GM23248 (cell line): Measurements from ENCODE around the gene CNR2. TPM values are rescaled to one million over a fixed set of nuclear protein-coding genes. Genes with fewer than 3 reads are reported as not detected.

ENCODE experiments used
- DNase-seq: peaks from one replicate; pipeline ENCODE4 v3.0.0-alpha.2; 2015
- H2AFZ ChIP-seq: fragments of 200-600 bp; sonication (generic); 2 replicates; pipeline ENCODE4 v1.6.1; 2016; ENCODE audit warnings: antibody characterized with exemption
- H3F3A ChIP-seq: fragments of 200-600 bp; sonication (generic); 2 replicates; pipeline ENCODE4 v1.6.1; 2016; ENCODE audit warnings: mild to moderate bottlenecking, antibody characterized with exemption, mixed run types; ENCODE audit not compliant: insufficient read depth
- H3K27ac ChIP-seq: fragments of 200-600 bp; sonication (generic); 2 replicates; pipeline ENCODE4 v1.5.1; 2016; ENCODE audit warnings: mild to moderate bottlenecking
- H3K27me3 ChIP-seq: fragments of 200-600 bp; sonication (generic); replicated peaks from 2 replicates; pipeline ENCODE4 v1.6.1; 2016; ENCODE audit warnings: mild to moderate bottlenecking; ENCODE audit not compliant: insufficient read depth
- H3K36me3 ChIP-seq: fragments of 200-600 bp; sonication (generic); 2 replicates; pipeline ENCODE4 v1.6.1; 2016; ENCODE audit warnings: low read depth, mild to moderate bottlenecking
- H3K4me1 ChIP-seq: fragments of 200-600 bp; sonication (generic); 2 replicates; pipeline ENCODE4 v1.6.1; 2016; ENCODE audit warnings: mild to moderate bottlenecking; ENCODE audit not compliant: insufficient read depth
- H3K4me2 ChIP-seq: fragments of 200-600 bp; sonication (generic); one replicate; pipeline ENCODE4 v1.6.1; 2016; ENCODE audit warnings: mild to moderate bottlenecking; ENCODE audit not compliant: unreplicated experiment
- H3K4me3 ChIP-seq: fragments of 200-600 bp; sonication (generic); 2 replicates; pipeline ENCODE4 v1.5.1; 2016; ENCODE audit warnings: mild to moderate bottlenecking
- H3K79me2 ChIP-seq: fragments of 200-600 bp; sonication (generic); 2 replicates; pipeline ENCODE4 v1.6.1; 2016; ENCODE audit warnings: mild to moderate bottlenecking; ENCODE audit not compliant: insufficient read depth
- H3K9ac ChIP-seq: fragments of 200-600 bp; sonication (generic); 2 replicates; pipeline ENCODE4 v1.6.1; 2016; ENCODE audit warnings: mild to moderate bottlenecking
- H3K9me2 ChIP-seq: fragments of 200-600 bp; sonication (generic); 2 replicates; pipeline ENCODE4 v1.6.1; 2016; ENCODE audit warnings: mixed run types, mild to moderate bottlenecking, moderate library complexity; ENCODE audit not compliant: insufficient read depth
- H3K9me3 ChIP-seq: fragments of 200-600 bp; sonication (generic); one replicate; pipeline ENCODE4 v1.6.1; 2017; ENCODE audit warnings: low read depth
- H4K20me1 ChIP-seq: fragments of 200-600 bp; sonication (generic); 2 replicates; pipeline ENCODE4 v1.6.0; 2016; ENCODE audit not compliant: insufficient read depth
- EZH2 ChIP-seq: fragments of 200-600 bp; sonication (generic); IDR thresholded peaks from 2 replicates; pipeline ENCODE4 v1.6.1; 2018; ENCODE audit warnings: antibody characterized with exemption, mild to moderate bottlenecking; ENCODE audit not compliant: insufficient read depth, poor library complexity, severe bottlenecking
- EZH2phosphoT487 ChIP-seq: fragments of 200-600 bp; sonication (generic); IDR thresholded peaks from 2 replicates; pipeline ENCODE4 v1.6.1; 2018; ENCODE audit warnings: antibody characterized with exemption, moderate library complexity, mild to moderate bottlenecking, low read depth; ENCODE audit not compliant: insufficient read depth
- WGBS, 2 experiments: methylation state at CpG; one replicate each; pipeline ENCODE4 v1.1.6; 2015 to 2017; ENCODE audit warnings: low lambda C conversion rate in 2 of 2, low coverage in 1 of 2; ENCODE audit errors: missing lambda C conversion rate in 2 of 2; 5-methylcytosine and 5-hydroxymethylcytosine counted together
- in situ Hi-C: fragments of 300-500 bp; cut with MboI; formaldehyde crosslinking; loops from 2 replicates; pipeline ENCODE4 v1.15.0; 2020
- polyA plus RNA-seq: library from polyadenylated mRNA; unstranded; fragments of >200 nt; fragmentation: Nextera tagmentation; extraction: Ambion mirVana; gene quantifications from 2 replicates; pipeline ENCODE4 v1.2.1, GENCODE V29; 2016
- total RNA-seq: library from RNA; depleted of rRNA; stranded (reverse); fragments of >200 nt; shearing (Covaris generic); gene quantifications from 2 replicates; pipeline ENCODE4 v1.2.3, GENCODE V29; 2014; rRNA removed

CNR2 gene
- total RNA-seq (not detected in 2 replicates), polyA plus RNA-seq (not detected in 2 replicates)

DNA sequence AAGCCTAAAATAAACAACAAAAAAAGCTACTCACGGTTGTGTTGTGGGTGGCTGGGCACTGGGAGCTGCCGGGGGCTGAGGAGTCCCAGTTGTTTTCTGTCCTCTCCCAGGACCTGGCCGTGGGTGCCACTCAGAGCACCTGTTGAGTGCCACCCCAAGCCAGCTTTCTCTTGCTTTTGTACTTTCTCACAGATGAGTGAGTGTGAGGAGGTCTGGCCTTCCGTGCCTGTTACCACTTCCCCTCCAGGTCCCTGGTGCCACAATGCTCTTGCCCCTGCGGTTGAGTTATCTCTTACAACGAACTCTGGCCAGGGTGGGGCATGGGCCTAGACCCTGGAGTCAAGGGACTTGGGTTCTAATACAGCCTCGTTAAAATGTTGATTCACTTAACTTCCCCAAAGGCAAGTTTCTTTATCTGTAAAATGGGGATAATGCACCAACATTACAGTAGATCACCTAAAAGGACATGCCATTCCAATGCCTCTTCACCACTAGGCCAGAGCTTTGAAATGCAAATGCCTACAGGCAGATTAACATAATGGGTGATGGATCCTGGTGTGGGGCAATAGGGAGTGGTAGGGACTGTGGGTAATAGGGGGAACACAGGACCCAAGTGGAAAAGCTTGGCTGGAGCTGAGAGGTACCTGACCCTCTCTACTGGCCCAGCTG is at the start of gene CNR2:
Gene CNR2 (minus strand): TSS at position 151 of the 669 bp plus-strand sequence. CDS start 37,745 bp downstream, outside the sequence.
- Histone ChIP-seq H3K4me3 (no peak within 1 kb of the TSS), H4K20me1 (no peaks in the 10 kb centered on the region), H3F3A (no peaks in the 10 kb centered on the region), H3K9me2 (no peaks in the 10 kb centered on the region), H3K9ac (no peak within 1 kb of the TSS), H3K79me2 (no peaks in the 10 kb centered on the region), H3K4me2 (no peak within 1 kb of the TSS), H3K9me3 (no peaks in the 10 kb centered on the region), H2AFZ (no peak within 1 kb of the TSS), H3K36me3 (no peaks in the 10 kb centered on the region), H3K4me1 (peaks cover 3% of the 10 kb centered on the region), H3K27ac (no peak within 1 kb of the TSS), H3K27me3 (no peaks in the 10 kb centered on the region; the same call in 1 of the 2 replicates)
- DNase-seq, result no peak
- 64 to 65% methylated on average over 7 of the region's 7 CpGs for WGBS, 2 experiments
- no peak for TF ChIP-seq EZH2phosphoT487
- no peak for TF ChIP-seq EZH2
- in situ Hi-C loops, result no loop called here

GRCh38 chr1:23960291-23961020 is 47.3 kb upstream of the CNR2 start:
- in situ Hi-C loops, result no loop called here
- peaks cover 26% of the 10 kb centered on the region for H3K36me3 ChIP-seq
- no peaks in the 10 kb centered on the region for H3K9me3 ChIP-seq
- H3K27me3 ChIP-seq, result no peaks in the 10 kb centered on the region
- H3K4me2 ChIP-seq, result peak overlapping the region; percentile 77
- peak overlapping the region; percentile 97 for H3K27ac ChIP-seq
- no peaks in the 10 kb centered on the region for H3K9me2 ChIP-seq
- H3F3A ChIP-seq, result peaks cover 57% of the 10 kb centered on the region
- no peak for TF ChIP-seq EZH2phosphoT487
- TF ChIP-seq EZH2, result no peak
- WGBS, 2 experiments, result 1 to 3% methylated on average over 15 of the region's 15 CpGs
- peak overlapping the region; percentile 95 for H3K4me3 ChIP-seq
- H3K4me1 ChIP-seq, result peaks cover 37% of the 10 kb centered on the region
- H4K20me1 ChIP-seq, result no peaks in the 10 kb centered on the region
- H3K79me2 ChIP-seq, result peaks cover 38% of the 10 kb centered on the region
- DNase-seq, result peak; percentile 70
- H2AFZ ChIP-seq, result 0 out of 2 replicates have a peak overlapping the region, but pooled peaks have one; percentile 16
- peak overlapping the region; percentile 98 for H3K9ac ChIP-seq

DNA sequence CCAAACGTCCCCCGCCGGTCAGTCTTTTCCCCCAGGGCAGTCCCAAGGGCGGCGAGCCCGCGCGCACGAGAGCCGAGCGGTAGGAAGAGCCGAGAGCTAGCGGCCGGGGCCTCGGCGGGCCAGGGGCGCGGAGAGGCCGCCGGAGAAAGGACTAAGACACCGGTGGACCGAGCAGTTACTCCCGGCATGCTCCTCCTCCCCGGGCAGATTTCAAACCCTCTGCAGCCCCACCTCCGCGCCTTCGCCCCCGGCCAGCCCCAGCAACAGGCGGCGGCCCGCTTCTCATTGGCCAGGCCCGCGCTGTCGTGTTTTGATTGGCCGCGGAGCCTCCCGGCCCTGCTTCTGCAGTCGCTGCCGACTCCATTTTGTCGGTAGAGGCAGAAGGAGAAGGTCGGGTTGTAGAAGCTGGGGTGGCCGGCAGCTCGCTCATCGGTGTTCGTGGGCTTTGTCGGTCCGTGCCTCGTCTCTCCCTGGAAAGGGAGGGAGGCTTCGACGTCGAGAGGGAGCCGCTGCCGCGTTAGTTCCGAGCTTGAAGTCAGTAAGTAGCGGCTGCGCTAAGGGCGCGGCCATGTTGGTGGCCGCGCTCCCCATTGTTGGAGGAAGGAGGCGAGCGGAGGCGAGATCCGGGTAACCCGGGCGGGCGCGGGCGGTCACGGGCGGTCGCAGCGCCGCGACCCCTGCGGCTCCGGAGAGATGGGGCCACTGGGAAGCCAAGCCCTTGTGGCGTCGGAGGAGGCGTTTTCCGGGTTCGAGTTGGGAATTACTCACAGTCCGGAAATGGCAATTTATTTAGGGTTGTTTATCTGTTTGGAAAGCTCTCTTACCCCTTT is 46.5 kb upstream of the CNR2 start, which contains the start of gene PNRC2:
Gene PNRC2 (plus strand): TSS at position 368 of the 830 bp plus-strand sequence. CDS start 1,630 bp downstream, outside the sequence.
- in situ Hi-C loops, result no loop called here
- H3K9me2 ChIP-seq, result no peaks in the 10 kb centered on the region
- peaks cover 35% of the 10 kb centered on the region for H3K79me2 ChIP-seq
- TF ChIP-seq EZH2 (no peak), EZH2phosphoT487 (no peak)
- no peaks in the 10 kb centered on the region for H3K27me3 ChIP-seq
- no peaks in the 10 kb centered on the region for H3K9me3 ChIP-seq
- peaks cover 26% of the 10 kb centered on the region for H3K36me3 ChIP-seq
- H3F3A ChIP-seq, result peaks cover 50% of the 10 kb centered on the region
- H3K27ac ChIP-seq, result peak within 1 kb of the TSS; percentile 97
- peak within 1 kb of the TSS; percentile 93 for H3K4me2 ChIP-seq
- H3K9ac ChIP-seq, result peak within 1 kb of the TSS; percentile 98
- peak within 1 kb of the TSS; percentile 80 for H2AFZ ChIP-seq
- peaks cover 42% of the 10 kb centered on the region for H3K4me1 ChIP-seq
- WGBS, 2 experiments, result 0 to 1% methylated on average over 65 to 83 of the region's 84 CpGs
- peak within 1 kb of the TSS; percentile 95 for H3K4me3 ChIP-seq
- peak; percentile 99 for DNase-seq
- H4K20me1 ChIP-seq, result no peaks in the 10 kb centered on the region
